Measurements from ENCODE around the gene SUPT3H.
"Not testable (repeated sequence)": the region's sequence is repeated elsewhere in the genome, so short reads cannot be mapped to it uniquely, and the experiment has no call there.

The SUPT3H gene

DNA sequence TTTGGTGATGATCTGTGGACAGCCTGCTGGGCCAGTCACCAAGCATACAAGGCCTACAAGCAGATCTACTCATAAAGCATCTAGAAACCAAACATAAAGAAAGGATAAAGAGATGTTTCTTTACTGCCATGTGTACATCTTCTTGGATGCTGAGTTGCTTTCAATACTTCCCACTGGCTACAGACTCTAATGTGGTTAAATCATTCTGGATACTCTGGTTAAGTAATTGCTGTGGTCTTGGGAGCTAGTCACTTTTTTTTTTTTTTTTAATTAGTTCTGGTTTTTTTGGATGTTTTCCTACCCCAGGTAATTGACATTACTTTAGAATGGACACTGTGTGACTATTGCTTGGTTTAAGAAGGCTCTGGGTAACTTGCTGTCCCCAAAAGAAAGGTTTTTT is 265.0 kb downstream of the SUPT3H start:
- no peak for DNase-seq

DNA sequence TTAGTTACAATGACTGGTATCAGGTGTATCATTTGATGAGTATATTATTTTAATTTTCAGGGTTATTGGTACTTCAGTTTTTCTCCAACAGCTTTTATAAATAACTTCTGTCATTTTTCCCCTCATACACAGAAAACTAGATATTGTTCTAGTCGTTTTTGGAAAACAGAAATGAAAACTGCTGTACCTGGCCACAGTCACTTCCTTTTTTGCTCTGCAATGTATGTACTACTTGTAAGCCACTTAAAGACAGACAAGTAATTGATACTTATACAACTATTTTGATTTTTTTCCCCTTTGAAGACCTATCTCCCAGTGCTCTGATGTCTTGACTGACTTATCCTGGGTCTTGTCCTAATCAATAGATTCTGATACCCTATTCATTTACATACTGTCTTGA is 268.2 kb downstream of the SUPT3H start:
- no peak for DNase-seq

DNA sequence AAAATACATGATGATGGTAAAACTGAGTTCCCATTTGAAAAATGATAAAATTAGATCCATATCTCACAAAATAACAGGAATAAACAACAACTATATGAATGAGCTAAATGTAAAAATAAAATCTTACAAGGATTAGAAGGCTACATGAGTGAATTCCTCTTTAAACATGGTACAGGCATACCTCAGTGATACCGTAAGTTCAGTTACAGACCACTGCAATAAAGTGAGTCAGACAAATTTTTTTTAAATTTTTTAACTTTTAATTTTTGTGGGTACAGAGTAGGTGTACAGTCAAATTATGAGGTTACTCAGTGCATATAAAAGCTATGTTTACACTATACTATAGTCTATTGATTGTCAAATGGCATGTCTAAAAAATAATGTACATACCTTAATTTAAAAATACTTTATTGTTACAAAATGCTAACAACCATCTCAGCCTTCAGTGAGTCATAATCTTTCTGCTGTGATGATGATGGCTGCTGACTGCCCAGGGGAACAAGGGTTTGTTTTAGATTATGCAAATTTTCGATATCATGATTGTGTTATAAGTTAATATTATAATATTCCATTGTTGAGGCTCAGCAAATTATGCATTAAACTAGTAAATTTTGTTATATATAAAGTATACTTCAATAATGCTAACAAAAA is 272.4 kb downstream of the SUPT3H start:
- no peak for DNase-seq

DNA sequence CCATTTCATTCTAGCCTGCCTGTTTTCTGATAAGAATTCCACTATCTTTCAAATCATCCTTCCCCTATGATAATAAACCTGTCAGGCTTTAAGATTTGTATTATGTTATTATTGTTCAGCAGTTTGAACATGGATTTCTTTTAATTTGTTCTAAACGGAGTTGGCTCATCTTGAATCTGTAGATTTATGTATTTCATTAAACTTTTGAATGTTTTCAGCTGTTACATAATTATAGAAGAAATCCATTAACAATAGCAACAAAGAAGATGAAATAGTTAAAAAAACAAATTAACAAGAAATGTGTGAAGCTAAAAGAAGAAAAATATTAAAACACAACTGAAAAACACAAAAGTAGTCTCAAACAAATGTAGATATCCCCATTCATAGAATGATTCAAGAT is 273.3 kb downstream of the SUPT3H start:
- no peak for DNase-seq

DNA sequence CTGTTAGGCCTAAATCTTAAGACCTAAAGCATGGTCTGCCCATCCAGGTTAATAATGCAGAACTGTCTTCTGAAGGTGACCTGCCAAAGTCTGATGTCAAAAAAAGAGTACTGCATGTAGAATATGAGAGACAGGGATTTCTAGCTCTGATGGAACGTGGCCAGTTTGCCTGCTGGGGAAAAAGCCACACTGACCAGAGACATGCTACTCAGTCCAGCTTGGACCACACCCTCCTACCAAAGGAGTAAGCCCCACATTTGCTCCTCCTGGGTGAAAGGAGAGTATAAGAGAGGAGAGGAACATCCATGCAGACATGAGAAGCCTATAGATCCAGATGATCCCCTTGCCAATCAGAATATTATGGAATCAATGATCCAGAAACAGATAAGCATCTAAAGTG is 279.5 kb downstream of the SUPT3H start:
- DNase-seq = no peak

DNA sequence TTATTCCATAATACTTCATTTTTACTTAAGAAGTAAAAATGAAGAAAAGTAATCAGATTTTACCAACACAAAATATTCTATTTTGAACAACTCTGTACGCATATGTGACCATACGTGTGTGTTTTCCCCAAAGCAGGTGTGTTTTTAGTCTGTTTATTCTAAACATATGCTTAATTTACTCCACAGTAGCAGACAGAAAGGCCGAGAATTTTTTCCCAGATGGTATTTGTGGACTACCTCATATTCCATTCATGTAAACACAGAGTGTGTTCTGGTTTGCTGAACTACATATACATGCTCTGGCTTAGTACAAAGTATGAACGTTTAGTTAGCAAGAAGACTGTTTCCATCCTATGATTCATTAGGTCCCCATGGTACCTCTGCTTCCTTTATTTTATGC is 282.9 kb downstream of the SUPT3H start:
- DNase-seq = no peak

DNA sequence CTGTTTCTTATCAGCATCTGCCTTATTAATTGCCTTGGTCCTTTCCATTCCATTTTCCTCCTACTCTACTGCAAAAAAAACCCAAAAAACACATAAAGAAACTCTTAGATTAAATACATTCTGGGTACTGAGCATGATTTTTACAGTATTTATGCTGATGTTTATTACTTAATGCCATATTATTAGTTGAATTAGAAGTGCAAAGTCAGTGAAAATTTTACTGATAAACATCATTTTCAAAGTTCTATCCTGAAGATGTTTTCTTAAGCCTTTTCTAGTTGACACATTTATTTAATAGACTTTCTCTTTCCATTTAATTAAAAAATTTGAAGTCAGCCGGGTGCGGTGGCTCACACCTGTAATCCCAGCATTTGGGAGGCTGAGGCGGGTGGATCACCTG is 285.6 kb downstream of the SUPT3H start:
- DNase-seq = no peak

DNA sequence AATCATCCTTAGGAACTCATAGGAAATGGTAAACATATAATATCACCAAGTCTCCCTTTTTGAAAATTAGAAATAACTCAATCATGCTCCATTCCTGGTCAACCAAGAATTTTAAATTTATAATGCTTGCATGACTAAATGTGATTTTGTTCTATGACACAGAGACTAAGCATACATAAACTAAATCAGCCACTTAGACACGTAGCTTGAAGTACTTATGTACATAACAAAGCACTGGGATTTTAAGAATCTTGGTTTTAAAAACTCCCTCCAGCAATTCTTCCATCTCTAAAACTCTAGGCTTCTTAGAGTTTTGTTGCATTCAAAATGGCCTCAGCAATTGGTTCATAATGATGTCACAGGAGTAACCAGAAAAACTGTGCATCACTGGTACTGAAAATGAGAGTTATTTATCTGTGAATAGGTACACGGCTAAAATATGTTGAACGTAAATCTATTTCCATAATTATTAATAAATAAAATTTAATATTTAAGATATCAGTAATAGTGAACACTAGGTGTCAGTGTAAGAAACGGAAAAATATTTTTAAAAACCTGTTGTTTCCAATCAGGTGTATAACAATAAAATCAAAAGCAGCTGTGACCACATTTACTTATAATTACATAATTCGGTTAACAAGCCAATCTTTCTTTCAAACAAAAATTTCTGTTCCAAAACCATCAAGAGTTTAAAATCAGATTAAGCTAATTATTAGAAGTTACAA is 291.2 kb downstream of the SUPT3H start:
- DNase-seq = no peak

DNA sequence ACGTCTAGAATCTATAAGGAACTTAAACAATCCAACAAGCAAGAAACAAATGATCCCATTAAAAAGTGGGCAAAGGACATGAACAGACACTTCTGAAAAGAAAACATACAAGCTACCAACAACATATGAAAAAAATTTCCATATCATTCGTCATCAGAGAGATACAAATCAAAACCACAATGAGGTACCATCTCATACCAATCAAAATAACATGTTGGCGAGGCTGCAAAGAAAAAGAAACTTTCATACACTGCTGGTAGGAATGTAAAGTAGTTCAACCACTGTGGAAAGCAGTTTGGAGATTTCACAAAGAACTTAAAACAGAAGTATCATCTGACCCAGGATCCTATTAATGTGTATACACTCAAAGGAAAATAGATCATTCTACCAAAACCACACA is 293.5 kb downstream of the SUPT3H start:
- peak in 2 of 5 experiments; percentile 2 to 83 for DNase-seq

DNA sequence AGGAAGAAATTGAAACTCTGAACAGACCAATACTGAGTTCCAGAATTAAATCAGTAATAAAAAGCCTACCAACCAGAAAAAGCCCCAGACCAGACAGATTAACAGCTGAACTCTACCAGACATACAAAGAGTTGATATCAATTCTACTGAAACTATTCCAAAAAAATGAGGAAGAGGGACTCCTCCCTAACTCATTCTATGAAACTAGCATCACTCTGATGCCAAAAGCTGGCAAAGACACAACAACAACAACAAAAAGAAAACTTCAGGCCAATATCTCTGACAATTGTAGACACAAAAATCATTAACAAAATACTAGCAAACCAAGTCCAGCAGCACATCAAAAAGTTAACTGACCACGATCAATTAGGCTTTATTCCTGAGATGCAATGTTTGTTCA is 295.6 kb downstream of the SUPT3H start:
- no peak for DNase-seq

DNA sequence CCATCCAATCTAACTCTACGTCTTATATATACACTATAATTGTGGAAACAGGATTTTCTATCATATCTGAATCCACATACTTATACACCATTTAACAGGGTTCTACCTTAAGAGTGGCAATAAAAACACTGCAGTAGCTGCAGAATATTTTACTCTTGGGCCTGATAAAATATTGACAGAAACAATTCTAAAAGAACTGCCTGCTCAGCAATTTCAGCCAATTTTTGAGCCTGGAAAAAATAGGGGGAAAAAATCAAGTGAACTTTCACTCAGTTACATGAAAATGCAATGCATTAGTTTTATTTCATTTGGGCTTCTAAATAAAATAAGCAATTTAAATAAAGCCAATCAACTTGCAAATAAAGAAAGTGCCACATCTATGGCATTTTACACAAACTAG is 296.1 kb downstream of the SUPT3H start:
- DNase-seq = no peak

DNA sequence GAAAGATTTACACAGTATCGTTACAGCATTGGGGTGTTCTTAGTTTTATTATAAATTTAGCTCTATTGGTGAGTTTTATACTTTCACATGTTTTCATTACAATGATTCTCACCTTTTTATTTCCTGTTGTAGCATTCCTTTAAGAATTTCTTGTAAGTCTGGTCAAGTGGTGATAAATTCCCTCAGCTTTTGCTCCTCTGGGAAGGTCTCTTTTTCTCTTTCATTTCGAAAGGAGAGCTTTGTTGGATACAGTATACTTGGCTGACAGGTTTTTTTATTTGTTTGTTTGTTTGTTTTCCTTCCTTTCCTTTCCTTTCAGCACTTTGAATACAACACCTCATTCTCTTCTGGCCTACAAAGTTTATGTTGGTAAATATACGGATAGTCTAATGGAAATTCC is 299.3 kb downstream of the SUPT3H start:
- no peak for DNase-seq

DNA sequence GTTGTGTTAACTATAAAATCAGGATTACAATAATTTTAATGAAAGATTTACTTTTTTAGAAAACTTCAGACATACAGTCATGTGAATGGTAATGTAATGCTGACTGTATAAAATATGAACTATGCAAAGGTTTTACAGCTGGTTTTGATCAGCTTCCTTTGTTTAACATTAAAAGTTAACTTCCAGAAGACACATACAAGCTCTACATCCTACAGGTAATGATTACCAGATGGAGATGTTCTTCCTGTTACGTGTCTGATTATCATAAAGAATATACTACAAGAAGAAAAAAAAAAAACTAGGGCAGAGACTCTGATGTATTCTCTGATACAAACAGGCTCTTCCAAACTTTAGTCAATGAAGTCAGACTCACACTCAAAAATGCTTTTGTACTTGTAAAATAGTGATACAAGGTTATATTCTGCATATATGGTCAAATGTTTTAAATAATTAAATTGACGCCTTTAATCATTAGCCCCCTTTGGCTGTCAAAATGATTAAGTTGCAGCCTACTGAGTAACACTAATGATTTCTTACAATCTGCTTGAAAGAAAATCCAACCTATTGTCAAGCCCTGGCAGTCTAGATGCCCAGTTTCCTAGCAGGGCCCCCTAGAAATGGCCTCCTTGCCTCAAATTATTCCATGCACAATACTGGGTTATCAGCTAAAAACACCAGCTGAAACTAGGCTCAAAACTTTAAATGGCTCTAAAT is 301.4 kb downstream of the SUPT3H start:
- no peak for DNase-seq

DNA sequence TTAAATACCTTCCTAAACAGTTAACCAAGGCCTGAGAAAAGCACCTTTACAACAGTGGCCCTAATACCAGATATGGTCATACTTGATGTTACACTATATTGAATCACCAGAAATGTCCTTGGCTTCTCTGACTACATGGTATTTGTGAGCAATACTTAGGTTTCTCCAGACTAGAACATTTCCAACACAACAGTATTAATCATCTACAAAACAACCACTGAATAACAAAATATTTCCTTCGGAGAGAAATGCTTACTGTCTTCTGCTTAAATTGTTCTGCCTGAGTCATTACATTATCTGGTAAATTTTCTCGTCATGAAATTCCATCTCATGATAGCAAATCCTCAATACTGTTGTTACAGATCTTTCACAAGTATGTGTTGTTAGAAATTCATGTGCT is 302.5 kb downstream of the SUPT3H start:
- DNase-seq = no peak

DNA sequence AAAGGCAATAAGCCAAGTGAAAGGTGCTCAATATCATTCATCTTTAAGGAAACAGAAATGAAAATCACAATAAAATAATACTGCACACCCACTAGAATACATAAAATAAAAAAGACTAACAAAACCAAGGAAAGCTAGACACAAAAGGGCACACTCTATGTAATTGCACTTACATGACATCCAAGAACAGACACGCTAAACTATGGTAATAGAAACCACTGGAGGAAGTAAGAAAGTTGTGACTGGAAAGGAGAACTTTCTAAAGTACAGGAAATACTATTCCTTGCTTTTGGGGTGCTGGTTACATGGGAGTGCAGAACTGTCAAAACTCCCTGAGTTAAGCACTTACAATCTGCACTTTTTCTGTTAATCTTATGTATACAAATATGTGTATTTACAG is 303.3 kb downstream of the SUPT3H start:
- DNase-seq = no peak

DNA sequence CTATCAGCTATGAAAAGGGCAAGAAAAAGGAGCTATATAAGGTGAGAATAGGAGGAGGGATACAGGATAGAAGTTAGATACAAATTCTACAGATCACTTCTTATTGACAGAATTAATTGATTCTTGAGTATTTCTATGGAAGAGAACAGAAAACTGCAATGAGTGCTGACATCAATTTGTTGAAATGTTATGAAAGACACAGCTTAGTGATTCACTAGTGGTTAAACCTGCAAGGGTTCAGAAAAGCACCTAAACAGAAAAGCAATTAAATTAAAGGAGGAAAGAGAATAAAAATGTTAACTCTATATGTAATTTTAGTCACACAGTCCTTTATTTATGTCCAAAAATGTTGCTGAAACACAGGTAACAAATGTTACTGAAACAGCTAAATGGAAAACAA is 304.0 kb downstream of the SUPT3H start:
- DNase-seq = no peak

DNA sequence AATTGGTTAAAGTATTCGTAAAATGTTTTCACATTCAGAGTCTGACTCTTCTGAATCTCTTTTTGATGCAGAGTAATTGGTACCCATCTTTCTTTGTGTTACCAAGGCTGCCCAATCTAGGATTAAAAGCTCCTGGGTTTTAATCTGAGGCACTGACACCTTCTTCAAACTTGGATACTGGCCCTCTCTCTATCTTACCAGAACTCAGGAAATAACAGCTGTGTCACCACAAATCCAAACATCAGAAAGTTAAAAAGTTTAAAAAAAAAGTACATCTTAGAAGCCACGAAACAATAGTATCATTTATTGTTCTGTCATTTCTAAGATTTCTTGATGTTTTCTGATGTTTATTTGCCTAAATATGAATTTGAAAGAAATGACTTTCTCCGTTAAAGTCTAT is 305.1 kb downstream of the SUPT3H start:
- no peak for DNase-seq

DNA sequence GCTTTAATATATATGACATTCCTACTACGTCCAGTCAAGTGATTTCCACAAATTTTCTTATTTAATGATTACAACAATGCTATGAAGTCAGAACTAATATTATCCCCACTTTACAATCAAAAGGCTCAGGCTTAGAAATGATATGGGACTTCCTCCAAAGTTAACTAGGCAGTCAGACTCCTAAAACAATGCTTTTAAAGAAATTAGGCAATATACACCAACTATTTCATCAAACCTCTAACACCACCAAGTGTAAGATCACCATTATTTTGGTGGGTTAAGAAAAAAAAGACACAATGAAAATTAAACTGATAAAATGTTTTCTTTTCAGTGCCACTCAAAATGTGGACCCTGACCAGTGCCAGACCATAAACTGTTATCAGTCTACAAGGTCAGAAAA is 305.7 kb downstream of the SUPT3H start:
- no peak for DNase-seq

DNA sequence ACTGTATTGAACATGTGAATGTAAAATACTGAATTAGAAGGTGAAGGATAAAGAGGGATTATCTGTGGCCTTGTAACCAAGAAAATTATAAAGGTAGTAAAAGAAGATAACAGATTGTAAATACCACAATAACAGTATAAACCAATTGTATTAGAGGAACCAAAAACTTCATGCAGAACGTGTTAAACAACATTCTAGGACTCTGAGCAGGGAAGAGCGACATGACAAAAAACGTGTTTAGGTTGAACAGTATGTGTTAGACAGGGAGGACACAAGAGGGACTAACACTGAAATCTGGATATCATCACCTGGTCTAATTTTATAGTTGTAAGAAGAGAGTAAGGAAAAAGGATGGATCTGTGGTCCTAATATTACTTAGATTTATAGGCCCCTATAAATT is 308.6 kb downstream of the SUPT3H start:
- no peak for DNase-seq

DNA sequence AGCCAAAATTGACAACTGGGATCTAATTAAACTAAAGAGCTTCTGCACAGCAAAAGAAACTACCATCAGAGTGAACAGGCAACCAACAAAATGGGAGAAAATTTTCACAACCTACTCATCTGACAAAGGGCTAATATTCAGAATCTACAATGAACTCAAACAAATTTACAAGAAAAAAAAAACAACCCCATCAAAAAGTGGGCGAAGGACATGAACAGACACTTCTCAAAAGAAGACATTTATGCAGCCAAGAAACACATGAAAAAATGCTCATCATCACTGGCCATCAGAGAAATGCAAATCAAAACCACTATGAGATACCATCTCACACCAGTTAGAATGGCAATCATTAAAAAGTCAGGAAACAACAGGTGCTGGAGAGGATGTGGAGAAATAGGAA is 310.3 kb downstream of the SUPT3H start:
- DNase-seq = not testable (repeated sequence)

DNA sequence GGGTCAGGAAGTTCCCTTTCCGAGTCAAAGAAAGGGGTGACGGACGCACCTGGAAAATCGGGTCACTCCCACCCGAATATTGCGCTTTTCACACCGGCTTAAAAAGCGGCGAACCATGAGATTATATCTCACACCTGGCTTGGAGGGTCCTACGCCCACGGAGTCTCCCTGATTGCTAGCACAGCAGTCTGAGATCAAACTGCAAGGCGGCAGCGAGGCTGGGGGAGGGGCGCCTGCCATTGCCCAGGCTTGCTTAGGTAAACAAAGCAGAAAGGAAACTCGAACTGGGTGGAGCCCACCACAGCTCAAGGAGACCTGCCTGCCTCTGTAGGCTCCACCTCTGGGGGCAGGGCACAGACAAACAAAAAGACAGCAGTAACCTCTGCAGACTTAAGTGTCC is 315.1 kb downstream of the SUPT3H start:
- peak in 2 of 5 experiments; percentile 16 to 50 for DNase-seq

DNA sequence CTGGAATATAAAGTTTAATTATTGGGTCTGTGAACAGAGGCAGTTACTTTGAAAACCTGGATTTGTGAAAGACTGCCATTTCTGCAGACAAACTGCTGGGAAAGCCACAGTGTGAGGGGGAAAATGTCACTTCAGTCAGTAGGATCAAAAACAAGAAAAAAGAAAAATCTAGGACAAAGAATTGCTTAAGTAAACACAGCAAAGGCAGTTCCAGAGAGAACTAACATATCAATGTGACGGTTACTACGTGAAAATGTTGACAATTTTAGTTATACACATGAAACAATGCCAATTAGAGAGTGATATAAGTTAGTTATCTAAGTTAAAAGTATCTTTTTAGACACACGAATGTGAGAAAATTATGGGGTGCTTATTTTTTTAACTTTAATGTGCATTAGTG is 320.0 kb downstream of the SUPT3H start:
- DNase-seq = no peak

DNA sequence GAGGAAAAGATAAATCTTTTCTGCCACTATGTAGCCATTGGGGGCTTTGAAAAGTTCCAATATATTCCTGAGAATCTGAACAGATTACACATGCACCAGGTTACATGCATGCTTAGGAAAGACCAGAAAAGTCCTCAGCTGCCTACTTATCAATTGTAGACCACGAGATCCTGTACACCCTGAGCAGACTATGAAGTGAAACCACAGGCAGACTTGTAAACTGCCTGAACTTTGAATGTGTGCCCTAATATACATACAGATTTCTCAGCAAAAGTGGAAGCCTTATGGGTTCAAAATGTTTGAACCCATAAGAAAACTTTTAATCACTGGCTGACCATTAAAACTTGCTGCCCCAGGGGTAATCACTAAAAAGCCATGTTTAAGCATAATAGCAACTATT is 323.1 kb downstream of the SUPT3H start:
- peak in 1 of 5 experiments; percentile 70 for DNase-seq

DNA sequence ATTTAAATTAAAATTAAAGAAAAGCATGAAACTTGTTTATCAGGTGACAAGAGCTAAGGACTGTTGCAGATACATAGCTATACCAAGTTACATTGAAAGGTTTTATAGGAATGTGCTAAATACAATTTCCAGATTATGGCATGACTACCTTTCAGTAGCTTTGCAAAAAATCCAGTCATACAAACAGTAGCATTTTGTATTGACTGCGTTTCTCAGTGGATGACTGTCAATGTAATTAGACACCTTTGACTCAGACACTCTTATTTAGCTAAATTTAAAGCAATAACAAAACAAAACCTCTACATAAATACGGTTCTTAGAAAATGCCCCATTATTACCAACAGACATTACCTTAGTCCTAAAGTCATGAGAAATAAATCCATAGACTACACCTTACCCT is 325.4 kb downstream of the SUPT3H start:
- DNase-seq = no peak
